Nephron (organoid): Measurements from ENCODE around the gene CYB561D1.

Experiments
- H3K27ac Mint-ChIP-seq, 3 experiments: 2 replicates each; pipeline ENCODE4 v1.8.0; 2020; ENCODE audit warnings: mixed read lengths in 3 of 3, mild to moderate bottlenecking in 2 of 3, moderate library complexity in 1 of 3
- H3K27me3 Mint-ChIP-seq: 2 replicates; pipeline ENCODE4 v1.8.0; 2021; ENCODE audit warnings: low read depth, mild to moderate bottlenecking, moderate library complexity, mixed read lengths
- H3K36me3 Mint-ChIP-seq: 2 replicates; pipeline ENCODE4 v1.8.0; 2020; ENCODE audit warnings: low read depth, mixed read lengths
- H3K4me1 Mint-ChIP-seq: 2 replicates; pipeline ENCODE4 v1.8.0; 2020; ENCODE audit warnings: mixed read lengths
- H3K4me3 Mint-ChIP-seq, 3 experiments: 2 replicates each; pipeline ENCODE4 v1.8.0; 2020; ENCODE audit warnings: mild to moderate bottlenecking in 3 of 3, mixed read lengths in 3 of 3, moderate library complexity in 2 of 3
- H3K9me3 Mint-ChIP-seq: 2 replicates; pipeline ENCODE4 v1.8.0; 2020; ENCODE audit warnings: mixed read lengths
- TF ChIP-seq, protein P1 (sequence below), 3 experiments: fragments of 200-600 bp; sonication (generic); IDR thresholded peaks; one replicate each; pipeline ENCODE4 v1.5.0; 2021; ENCODE audit warnings: antibody characterized with exemption in 3 of 3; ENCODE audit not compliant: unreplicated experiment in 3 of 3

Gene CYB561D1

DNA sequence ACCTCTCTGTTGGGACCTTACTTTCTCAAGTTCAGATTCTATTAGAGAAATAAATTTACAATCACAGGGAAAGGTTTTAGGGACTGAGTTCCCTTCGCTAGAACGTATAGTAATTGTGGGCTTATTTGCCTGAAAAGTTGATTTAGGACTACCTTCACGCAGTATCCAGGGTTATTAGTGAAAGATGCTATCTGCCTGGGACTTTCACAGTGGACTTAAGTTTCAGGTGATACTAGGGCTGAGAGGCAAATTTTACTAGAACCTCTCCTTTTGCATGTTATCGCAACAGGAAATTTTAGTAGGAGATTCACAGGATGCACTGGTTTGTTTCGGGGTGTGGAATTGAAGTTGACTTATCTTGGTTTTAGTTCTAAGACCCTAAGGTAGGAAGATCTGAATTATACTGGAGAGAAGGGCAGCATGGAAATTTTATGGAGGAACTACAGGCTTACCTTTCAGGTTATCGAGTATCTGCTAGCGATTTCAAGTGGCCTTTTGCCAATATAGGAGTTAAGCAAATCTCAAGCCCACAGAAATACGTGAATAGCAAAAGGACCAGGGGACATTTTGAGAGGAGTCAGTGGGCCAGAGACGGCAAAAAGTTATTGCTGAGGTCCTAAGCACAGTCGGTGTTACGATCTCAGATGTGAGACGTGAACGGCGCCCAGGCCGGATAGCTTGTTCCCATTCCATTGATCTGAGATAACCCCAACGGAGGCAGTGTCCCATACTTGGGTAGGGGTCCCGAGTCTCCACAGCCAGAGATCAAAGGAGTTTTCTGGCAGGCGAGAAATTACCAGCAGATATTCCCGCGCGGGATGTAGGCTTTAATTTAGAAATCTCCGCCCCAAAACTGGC, 53.8 kb downstream of the CYB561D1 start:
- TF ChIP-seq, protein P1, sequence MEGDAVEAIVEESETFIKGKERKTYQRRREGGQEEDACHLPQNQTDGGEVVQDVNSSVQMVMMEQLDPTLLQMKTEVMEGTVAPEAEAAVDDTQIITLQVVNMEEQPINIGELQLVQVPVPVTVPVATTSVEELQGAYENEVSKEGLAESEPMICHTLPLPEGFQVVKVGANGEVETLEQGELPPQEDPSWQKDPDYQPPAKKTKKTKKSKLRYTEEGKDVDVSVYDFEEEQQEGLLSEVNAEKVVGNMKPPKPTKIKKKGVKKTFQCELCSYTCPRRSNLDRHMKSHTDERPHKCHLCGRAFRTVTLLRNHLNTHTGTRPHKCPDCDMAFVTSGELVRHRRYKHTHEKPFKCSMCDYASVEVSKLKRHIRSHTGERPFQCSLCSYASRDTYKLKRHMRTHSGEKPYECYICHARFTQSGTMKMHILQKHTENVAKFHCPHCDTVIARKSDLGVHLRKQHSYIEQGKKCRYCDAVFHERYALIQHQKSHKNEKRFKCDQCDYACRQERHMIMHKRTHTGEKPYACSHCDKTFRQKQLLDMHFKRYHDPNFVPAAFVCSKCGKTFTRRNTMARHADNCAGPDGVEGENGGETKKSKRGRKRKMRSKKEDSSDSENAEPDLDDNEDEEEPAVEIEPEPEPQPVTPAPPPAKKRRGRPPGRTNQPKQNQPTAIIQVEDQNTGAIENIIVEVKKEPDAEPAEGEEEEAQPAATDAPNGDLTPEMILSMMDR (IDR thresholded peaks at IDR 0.05; ENCODE audit: unreplicated experiment in 3 of 3): no peak
- Mint-ChIP-seq H3K27ac (peak overlapping the region; percentile 88 to 93 (median 90)), H3K36me3 (no peaks in the 10 kb centered on the region), H3K4me1 (peaks cover 40% of the 10 kb centered on the region), H3K4me3 (peak overlapping the region; percentile 90 to 96 (median 95)), H3K27me3 (peaks cover 4% of the 10 kb centered on the region), H3K9me3 (no peaks in the 10 kb centered on the region)

DNA sequence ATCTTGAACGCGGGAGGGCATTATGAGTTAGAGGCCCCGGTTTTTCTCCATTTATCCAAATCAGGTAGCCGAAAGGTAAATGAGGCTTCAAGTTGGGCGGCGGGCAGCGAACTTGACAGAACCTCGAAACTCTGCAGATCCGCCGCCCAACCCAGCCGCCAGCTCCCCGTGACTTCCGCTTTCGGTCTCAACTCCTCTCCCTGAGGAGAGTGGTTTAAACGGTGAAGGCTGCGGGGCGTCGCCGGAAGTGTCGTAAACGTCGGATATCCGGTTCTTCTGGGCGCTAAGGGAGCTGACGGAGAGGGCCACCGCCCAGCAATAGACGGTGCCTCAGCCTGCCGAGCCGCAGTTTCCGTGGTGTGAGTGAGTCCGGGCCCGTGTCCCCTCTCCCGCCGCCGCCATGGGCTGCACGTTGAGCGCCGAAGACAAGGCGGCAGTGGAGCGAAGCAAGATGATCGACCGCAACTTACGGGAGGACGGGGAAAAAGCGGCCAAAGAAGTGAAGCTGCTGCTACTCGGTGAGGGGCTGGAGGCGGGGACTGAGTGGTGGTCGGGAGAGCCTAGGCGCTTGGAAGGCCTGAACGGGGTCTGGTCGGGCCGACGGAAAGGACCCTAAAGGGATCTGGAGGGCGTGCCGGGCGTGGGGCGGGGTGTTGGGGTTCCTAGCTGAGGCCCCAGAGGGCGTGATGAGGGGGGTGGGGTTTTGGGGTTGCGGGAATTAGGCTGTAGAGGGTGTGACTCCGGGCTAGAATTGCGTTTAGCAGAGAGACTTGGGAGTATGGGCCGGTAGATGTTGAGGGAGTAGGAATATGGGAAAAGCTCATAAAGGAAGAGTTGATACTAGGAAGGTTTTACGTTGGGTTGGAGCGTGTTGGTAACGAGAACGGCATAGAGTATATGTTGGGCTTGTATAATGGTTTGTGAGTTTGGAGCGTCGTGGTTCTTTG, 54.7 kb downstream of the CYB561D1 start, which contains the start of gene GNAI3:
GNAI3 (plus strand) TSS at position 295 of the 947 bp plus-strand sequence; CDS start at position 401, 106 bp downstream.
- Mint-ChIP-seq H3K36me3 (no peaks in the 10 kb centered on the region), H3K27me3 (no peaks in the 10 kb centered on the region), H3K27ac (peak within 1 kb of the TSS; percentile 88 to 93 (median 90)), H3K9me3 (no peaks in the 10 kb centered on the region), H3K4me1 (peaks cover 40% of the 10 kb centered on the region), H3K4me3 (peak within 1 kb of the TSS; percentile 90 to 96 (median 95))
- TF ChIP-seq, protein P1 (IDR thresholded peaks at IDR 0.05; ENCODE audit: unreplicated experiment in 3 of 3): no peak
